SU-DHL-6 (cell line): ENCODE results near the gene NTF3.

ENCODE experiments used
- H2AFZ ChIP-seq: fragments of 200-600 bp; sonication (generic); 2 replicates; pipeline ENCODE4 v1.6.1; 2014; ENCODE audit warnings: low read depth, mild to moderate bottlenecking, moderate library complexity, mixed read lengths, antibody characterized with exemption, low read length; ENCODE audit not compliant: severe bottlenecking
- H3F3A ChIP-seq: fragments of 200-600 bp; shearing (Covaris generic); 2 replicates; pipeline ENCODE4 v1.6.0; 2016; ENCODE audit warnings: antibody characterized with exemption, mild to moderate bottlenecking; ENCODE audit not compliant: insufficient read depth
- H3K27ac ChIP-seq: fragments of 200-600 bp; sonication (generic); 2 replicates; pipeline ENCODE4 v1.5.1; 2016; ENCODE audit warnings: low read depth, mild to moderate bottlenecking, low read length, moderate library complexity, mixed read lengths
- H3K27me3 ChIP-seq: fragments of 200-600 bp; sonication (generic), shearing (Covaris generic); 2 replicates; pipeline ENCODE4 v1.6.0; 2014; ENCODE audit warnings: mild to moderate bottlenecking, low read length
- H3K36me3 ChIP-seq: fragments of 200-600 bp; sonication (generic); 2 replicates; pipeline ENCODE4 v1.6.1; 2014; ENCODE audit warnings: mild to moderate bottlenecking, low read length, mixed read lengths
- H3K4me2 ChIP-seq: fragments of 300-600, 200-600 bp; shearing (Covaris generic), sonication (generic); 2 replicates; pipeline ENCODE4 v1.6.0; 2014; ENCODE audit warnings: low read length, low read depth, mild to moderate bottlenecking; ENCODE audit not compliant: poor library complexity, severe bottlenecking
- H3K4me3 ChIP-seq: fragments of 200-600 bp; sonication (generic); 2 replicates; pipeline ENCODE4 v1.5.1; 2014; ENCODE audit warnings: antibody characterized with exemption, low read length, mild to moderate bottlenecking, mixed read lengths; ENCODE audit not compliant: insufficient read depth, poor library complexity, severe bottlenecking
- H3K79me2 ChIP-seq: fragments of 200-600 bp; sonication (generic); 2 replicates; pipeline ENCODE4 v1.6.1; 2014; ENCODE audit warnings: mild to moderate bottlenecking, low read length, moderate library complexity; ENCODE audit not compliant: insufficient read depth
- H3K9ac ChIP-seq: fragments of 200-600 bp; sonication (generic); 2 replicates; pipeline ENCODE4 v1.7.0; 2014; ENCODE audit warnings: mild to moderate bottlenecking, low read length
- H3K9me2 ChIP-seq: fragments of 200-600 bp; sonication (generic); replicated peaks from 2 replicates; pipeline ENCODE4 v1.6.1; 2014; ENCODE audit warnings: low read length; ENCODE audit not compliant: insufficient read depth
- H3K9me3 ChIP-seq: fragments of 200-600 bp; sonication (generic); 2 replicates; pipeline ENCODE4 v1.6.1; 2014; ENCODE audit warnings: low read length, mixed read lengths; ENCODE audit not compliant: insufficient read depth
- H4K20me1 ChIP-seq: fragments of 200-600 bp; sonication (generic); 2 replicates; pipeline ENCODE4 v1.6.1; 2014; ENCODE audit warnings: low read depth, mild to moderate bottlenecking, antibody characterized with exemption, low read length, moderate library complexity, mixed read lengths
- EZH2phosphoT487 ChIP-seq: fragments of 200-600 bp; sonication (generic), shearing (Covaris generic); conservative IDR thresholded peaks from 2 replicates; pipeline ENCODE4 v1.6.1; 2018; ENCODE audit warnings: mild to moderate bottlenecking, antibody characterized with exemption, low read length, moderate library complexity, mixed read lengths
- TF ChIP-seq, protein P1 (sequence below): fragments of 200-600 bp; sonication (generic); IDR thresholded peaks from one replicate; pipeline ENCODE4 v1.5.1; 2017; ENCODE audit warnings: antibody characterized with exemption, mild to moderate bottlenecking, low read length, moderate library complexity; ENCODE audit not compliant: insufficient read depth, poor library complexity, severe bottlenecking

NTF3 gene

DNA sequence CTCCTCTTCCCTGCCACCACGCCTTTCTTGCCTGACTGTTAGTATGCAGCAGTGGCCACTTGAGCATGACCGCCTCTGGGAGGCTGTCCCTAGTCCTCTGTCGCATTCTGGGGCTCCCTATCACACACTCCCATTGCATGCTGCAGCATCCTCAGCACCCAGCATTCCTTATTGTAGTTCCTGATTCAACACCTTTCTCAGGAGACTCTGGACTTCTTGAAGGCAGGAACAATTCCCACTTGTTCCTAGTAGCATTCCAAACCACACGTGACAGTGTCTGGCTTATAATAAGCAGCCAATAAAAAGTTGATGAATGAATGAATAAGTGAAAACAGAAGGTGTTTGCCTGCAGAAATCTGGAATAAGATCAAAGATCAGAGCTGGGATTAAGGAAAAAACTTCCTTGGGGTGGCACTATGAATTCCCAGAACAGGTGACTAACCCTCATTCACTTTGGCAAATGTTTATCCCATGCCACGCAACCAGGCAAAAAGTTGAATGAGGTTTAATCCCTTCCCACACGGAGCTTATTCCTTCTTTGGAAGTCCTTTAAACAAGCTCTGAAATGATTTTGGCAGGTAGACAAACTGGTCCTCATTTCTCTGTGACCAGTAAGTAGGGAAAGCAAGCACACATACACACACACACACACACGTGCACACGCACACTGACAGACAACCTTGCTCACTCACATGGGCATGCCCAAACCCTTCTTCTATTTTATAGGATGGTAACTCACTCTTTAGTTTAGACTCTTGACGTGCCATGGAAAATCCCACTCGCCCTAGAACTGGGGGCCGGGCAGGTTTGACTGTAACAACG is 26.5 kb downstream of the NTF3 start:
- Histone ChIP-seq H3K27ac (no peak overlapping the region), H3K9me3 (no peaks in the 10 kb centered on the region), H4K20me1 (no peaks in the 10 kb centered on the region), H3K9me2 (no peaks in the 10 kb centered on the region), H3K4me2 (no peak overlapping the region), H3F3A (no peaks in the 10 kb centered on the region), H2AFZ (no peak overlapping the region), H3K36me3 (no peaks in the 10 kb centered on the region), H3K4me3 (no peak overlapping the region), H3K79me2 (no peaks in the 10 kb centered on the region), H3K9ac (no peak overlapping the region), H3K27me3 (no peaks in the 10 kb centered on the region)
- TF ChIP-seq, protein P1, sequence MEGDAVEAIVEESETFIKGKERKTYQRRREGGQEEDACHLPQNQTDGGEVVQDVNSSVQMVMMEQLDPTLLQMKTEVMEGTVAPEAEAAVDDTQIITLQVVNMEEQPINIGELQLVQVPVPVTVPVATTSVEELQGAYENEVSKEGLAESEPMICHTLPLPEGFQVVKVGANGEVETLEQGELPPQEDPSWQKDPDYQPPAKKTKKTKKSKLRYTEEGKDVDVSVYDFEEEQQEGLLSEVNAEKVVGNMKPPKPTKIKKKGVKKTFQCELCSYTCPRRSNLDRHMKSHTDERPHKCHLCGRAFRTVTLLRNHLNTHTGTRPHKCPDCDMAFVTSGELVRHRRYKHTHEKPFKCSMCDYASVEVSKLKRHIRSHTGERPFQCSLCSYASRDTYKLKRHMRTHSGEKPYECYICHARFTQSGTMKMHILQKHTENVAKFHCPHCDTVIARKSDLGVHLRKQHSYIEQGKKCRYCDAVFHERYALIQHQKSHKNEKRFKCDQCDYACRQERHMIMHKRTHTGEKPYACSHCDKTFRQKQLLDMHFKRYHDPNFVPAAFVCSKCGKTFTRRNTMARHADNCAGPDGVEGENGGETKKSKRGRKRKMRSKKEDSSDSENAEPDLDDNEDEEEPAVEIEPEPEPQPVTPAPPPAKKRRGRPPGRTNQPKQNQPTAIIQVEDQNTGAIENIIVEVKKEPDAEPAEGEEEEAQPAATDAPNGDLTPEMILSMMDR = no peak
- TF ChIP-seq EZH2phosphoT487 = no peak

DNA sequence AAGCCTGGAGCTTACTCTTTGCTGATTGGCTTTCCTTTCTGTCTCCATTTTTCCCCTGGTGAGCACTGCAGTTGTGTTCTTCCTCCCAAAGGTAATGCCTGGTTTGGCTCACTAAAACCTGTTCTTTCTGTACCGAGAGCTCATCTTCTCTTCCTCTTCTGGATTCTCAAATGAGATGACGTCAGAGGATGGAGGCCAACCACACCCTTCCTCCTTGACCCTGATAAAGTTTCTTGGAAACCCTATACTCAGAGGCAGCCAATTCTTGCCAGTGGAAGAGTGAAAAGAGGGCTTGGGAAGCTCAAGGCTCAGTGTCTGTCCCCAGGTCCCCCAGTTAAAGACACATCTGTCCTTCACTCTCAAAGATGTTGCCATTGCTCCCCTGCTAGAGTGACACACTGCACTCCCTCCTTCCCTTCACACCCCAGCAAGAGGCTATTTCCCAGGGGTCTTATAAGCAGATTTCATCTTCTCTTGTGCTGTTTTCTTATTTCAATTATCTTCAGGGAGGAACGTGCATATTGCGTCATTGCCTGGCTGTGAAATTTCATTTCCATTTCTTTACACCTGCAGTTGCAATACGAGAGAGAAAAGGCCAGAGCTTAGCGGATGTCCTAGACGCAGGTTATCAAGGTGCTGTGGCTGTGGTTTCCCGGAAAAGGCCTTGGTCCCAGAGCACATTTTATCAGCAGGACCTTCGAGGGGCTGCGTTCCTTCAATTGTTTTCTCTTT is 27.3 kb downstream of the NTF3 start:
- no peaks in the 10 kb centered on the region for H3K79me2 ChIP-seq
- H3F3A ChIP-seq = no peaks in the 10 kb centered on the region
- H3K9ac ChIP-seq = no peak overlapping the region
- H3K9me2 ChIP-seq = no peaks in the 10 kb centered on the region
- H3K4me3 ChIP-seq = no peak overlapping the region
- H3K27me3 ChIP-seq = no peaks in the 10 kb centered on the region
- no peaks in the 10 kb centered on the region for H4K20me1 ChIP-seq
- TF ChIP-seq EZH2phosphoT487 = no peak
- TF ChIP-seq, protein P1 = no peak
- no peaks in the 10 kb centered on the region for H3K36me3 ChIP-seq
- no peaks in the 10 kb centered on the region for H3K9me3 ChIP-seq
- H2AFZ ChIP-seq = no peak overlapping the region
- H3K4me2 ChIP-seq = no peak overlapping the region
- no peak overlapping the region for H3K27ac ChIP-seq

DNA sequence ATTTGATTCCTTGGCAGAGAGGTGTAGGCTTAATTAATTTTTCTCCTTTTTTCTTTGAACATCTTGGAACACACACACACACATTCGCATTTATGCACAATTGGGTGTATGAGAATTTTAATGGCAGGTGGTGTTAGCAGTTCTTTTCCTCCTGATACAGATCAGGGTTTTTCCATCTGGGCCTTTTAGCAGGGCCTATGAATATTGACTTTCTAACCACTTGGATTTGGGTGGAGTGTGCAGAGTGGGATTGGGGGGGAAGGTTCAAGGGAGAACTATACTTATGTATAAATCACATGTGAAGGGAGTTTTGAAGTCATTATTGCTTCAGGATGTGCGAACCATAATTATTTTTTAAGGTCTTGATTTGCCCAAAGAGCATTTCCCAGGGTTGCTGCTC is 28.9 kb downstream of the NTF3 start:
- Histone ChIP-seq H3K36me3 (no peaks in the 10 kb centered on the region), H3K27me3 (no peaks in the 10 kb centered on the region), H3K9ac (no peak overlapping the region), H3K9me2 (no peaks in the 10 kb centered on the region), H3F3A (no peaks in the 10 kb centered on the region), H3K4me2 (no peak overlapping the region), H2AFZ (no peak overlapping the region), H4K20me1 (no peaks in the 10 kb centered on the region), H3K27ac (no peak overlapping the region), H3K9me3 (no peaks in the 10 kb centered on the region), H3K79me2 (no peaks in the 10 kb centered on the region), H3K4me3 (no peak overlapping the region)
- TF ChIP-seq EZH2phosphoT487 = no peak
- TF ChIP-seq, protein P1 = no peak
